K562 (cell line): ENCODE results near the gene CCDC47. TPM values are rescaled to one million over a fixed set of nuclear protein-coding genes. Genes with fewer than 3 reads are reported as not detected.

Experiments used
- ATAC-seq: fragments of 200-7000 bp; cut with Tn5 transposase; 3 replicates; pipeline ENCODE4 v1.9.1; 2020; ENCODE audit warnings: moderate library complexity
- BruUV-seq: library from RNA; stranded (reverse); fragments of 400-500 nt; replicated peaks from 2 replicates; lab custom pipeline; 2021; lab: Mats Ljungman, UMichigan
- CTCF ChIA-PET: fragments of 300-600 bp; formaldehyde crosslinking; extraction: SDS; loops from one replicate; lab custom pipeline; 2021; ENCODE audit warnings: low intra/inter-chr PET ratio; lab: Yijun Ruan, JAX
- POLR2A ChIA-PET: fragments of 300-600, 350-650 bp; sonication (Branson Sonifier 250); formaldehyde crosslinking; extraction: SDS; loops from one replicate; lab custom pipeline; 2021; ENCODE audit warnings: antibody characterized with exemption, inconsistent platforms; lab: Yijun Ruan, JAX
- DNase-seq, 4 experiments: peaks; one replicate each; pipeline versions ENCODE4 v3.0.0 to v3.0.0-alpha.2; 2011 to 2018; ENCODE audit warnings: low spot score in 3 of 4, mixed read lengths in 3 of 4; ENCODE audit errors: extremely low read depth in 1 of 4
- FAIRE-seq: peaks from 2 replicates; lab custom pipeline; 2011; peaks lifted over from hg19 to GRCh38; lab: Jason Lieb, UNC
- H2AFZ ChIP-seq: 2 replicates; pipeline ENCODE4 v1.6.0; 2011; ENCODE audit warnings: low read depth, low read length, control low read depth, inconsistent platforms
- H3K27ac ChIP-seq: fragments of 200-600 bp; 3 replicates; pipeline ENCODE4 v1.8.0; 2011; ENCODE audit warnings: low read depth, mild to moderate bottlenecking, control low read depth, inconsistent platforms, low read length, moderate library complexity, mixed read lengths; ENCODE audit errors: extremely low read depth
- H3K27me3 ChIP-seq, 2 experiments: fragments of 300-600 bp in 1 of 2; 2 replicates in 1 of 2; 3 replicates in 1 of 2; pipeline versions ENCODE4 v1.6.0 to v1.8.0; 2011; ENCODE audit warnings: inconsistent platforms in 2 of 2, low read length in 2 of 2, mild to moderate bottlenecking in 1 of 2, mixed read lengths in 1 of 2, moderate library complexity in 1 of 2; ENCODE audit not compliant: control insufficient read depth in 2 of 2, insufficient read depth in 2 of 2
- H3K36me3 ChIP-seq: fragments of 300-600 bp; 3 replicates; pipeline ENCODE4 v1.8.0; 2011; ENCODE audit warnings: mild to moderate bottlenecking, low read length, inconsistent platforms; ENCODE audit not compliant: control insufficient read depth, insufficient read depth
- H3K4me1 ChIP-seq, 2 experiments: fragments of 200-600 bp in 1 of 2; replicated peaks in 1 of 2; 2 replicates in 1 of 2; 3 replicates in 1 of 2; pipeline versions ENCODE4 v1.5.1 to v1.8.0; 2011; ENCODE audit warnings: inconsistent platforms in 2 of 2, low read length in 2 of 2, mild to moderate bottlenecking in 1 of 2, mixed read lengths in 1 of 2, moderate library complexity in 1 of 2; ENCODE audit not compliant: control insufficient read depth in 2 of 2, insufficient read depth in 2 of 2
- H3K4me2 ChIP-seq: 2 replicates; pipeline ENCODE4 v1.6.1; 2011; ENCODE audit warnings: low read length, control low read depth, inconsistent platforms, mixed read lengths; ENCODE audit not compliant: insufficient read depth
- H3K4me3 ChIP-seq: fragments of 200-600 bp; sonication (generic), shearing (Covaris generic); 2 replicates; pipeline ENCODE4 v1.5.1; 2016; ENCODE audit warnings: control low read depth, inconsistent platforms
- H3K79me2 ChIP-seq: fragments of 200-600 bp; 3 replicates; pipeline ENCODE4 v1.8.0; 2011; ENCODE audit warnings: low read length, inconsistent platforms; ENCODE audit not compliant: control insufficient read depth, insufficient read depth
- H3K9ac ChIP-seq, 2 experiments: 2 replicates each; pipeline versions ENCODE4 v1.6.0 to v1.6.1; 2011; ENCODE audit warnings: low read depth in 2 of 2, low read length in 2 of 2, control low read depth in 1 of 2, inconsistent platforms in 1 of 2, mild to moderate bottlenecking in 1 of 2, mixed read lengths in 1 of 2; ENCODE audit not compliant: insufficient read depth in 1 of 2
- H3K9me1 ChIP-seq: one replicate; pipeline ENCODE4 v1.6.0; 2011; ENCODE audit warnings: inconsistent platforms, mild to moderate bottlenecking, low read length, moderate library complexity; ENCODE audit not compliant: control insufficient read depth, insufficient read depth
- H3K9me3 ChIP-seq: replicated peaks from 2 replicates; pipeline ENCODE4 v1.5.1; 2011; ENCODE audit warnings: low read depth, low read length, inconsistent platforms; ENCODE audit not compliant: control insufficient read depth, insufficient read depth
- H4K20me1 ChIP-seq: replicated peaks from 2 replicates; pipeline ENCODE4 v1.6.1; 2011; ENCODE audit warnings: low read length, inconsistent platforms, mixed read lengths; ENCODE audit not compliant: control insufficient read depth, insufficient read depth
- ARID3A ChIP-seq: IDR thresholded peaks from 2 replicates; pipeline ENCODE4 v1.6.1; 2012; ENCODE audit warnings: low read depth, low read length, improper control_type of control experiment, borderline replicate concordance
- CBX5 ChIP-seq: IDR thresholded peaks from 2 replicates; pipeline ENCODE4 v1.6.1; 2014; ENCODE audit warnings: low read depth, borderline replicate concordance
- NCOA1 ChIP-seq: fragments of 450-650 bp; IDR thresholded peaks from 2 replicates; pipeline ENCODE4 v1.6.1; 2016; ENCODE audit warnings: low read depth
- NCOA4 ChIP-seq: fragments of 450-650 bp; IDR thresholded peaks from 2 replicates; pipeline ENCODE4 v1.6.1; 2018; ENCODE audit warnings: mild to moderate bottlenecking; ENCODE audit not compliant: partially characterized antibody
- NR2C1 ChIP-seq, 2 experiments: fragments of 450-650 bp; IDR thresholded peaks; 2 replicates each; pipeline ENCODE4 v1.6.1; 2017; ENCODE audit warnings: mild to moderate bottlenecking in 2 of 2, antibody characterized with exemption in 1 of 2, inconsistent platforms in 1 of 2, missing compliant biosample characterization in 1 of 2, missing genetic modification characterization in 1 of 2
- SMARCB1 ChIP-seq: IDR thresholded peaks from 2 replicates; pipeline ENCODE4 v1.6.1; 2011; ENCODE audit warnings: improper control_type of control experiment, low read depth; ENCODE audit not compliant: insufficient read length
- THRAP3 ChIP-seq: fragments of 450-650 bp; IDR thresholded peaks from 2 replicates; pipeline ENCODE4 v1.6.1; 2016; ENCODE audit warnings: mild to moderate bottlenecking, inconsistent platforms, borderline replicate concordance
- ZNF318 ChIP-seq, 2 experiments: fragments of 450-650 bp; IDR thresholded peaks; 2 replicates each; pipeline ENCODE4 v1.6.1; 2016; ENCODE audit warnings: mild to moderate bottlenecking in 2 of 2, borderline replicate concordance in 1 of 2, low read depth in 1 of 2, moderate library complexity in 1 of 2
- ZNF445 ChIP-seq: fragments of 250-450 bp; sonication (Bioruptor Pico); IDR thresholded peaks from 2 replicates; pipeline ENCODE4 v1.4.0; 2020; ENCODE audit warnings: low read depth, mild to moderate bottlenecking, moderate library complexity
- ZNF584 ChIP-seq: fragments of 200-800 bp; sonication (Bioruptor generic); IDR thresholded peaks from 2 replicates; pipeline ENCODE4 v1.6.1; 2016; ENCODE audit warnings: low read depth, mild to moderate bottlenecking, missing genetic modification characterization, missing compliant biosample characterization
- WGBS: fragments of 100-300 bp; shearing (Covaris generic); methylation state at CpG from one replicate; pipeline ENCODE4 v1.1.6; 2016; ENCODE audit warnings: low coverage, mixed read lengths; ENCODE audit not compliant: insufficient coverage; ENCODE audit errors: missing lambda C conversion rate; 5-methylcytosine and 5-hydroxymethylcytosine counted together
- in situ Hi-C: fragments of 300-500 bp; cut with MboI; formaldehyde crosslinking; loops from 4 replicates; pipeline ENCODE4 v1.15.0; 2018; ENCODE audit warnings: inconsistent platforms, mixed read lengths
- intact Hi-C: fragments of 100-400 bp; cut with micrococcal nuclease; formaldehyde crosslinking; loops from 2 replicates; pipeline ENCODE4 v1.14.2; 2022
- polyA plus RNA-seq, 8 experiments: library from polyadenylated mRNA; depleted of rRNA in 4 of 8; stranded (reverse) in 5 of 8; unstranded in 3 of 8; fragments of >200 nt; fragmentation: Nextera tagmentation in 2 of 8; fragmentation: Illumina TruSeq in 1 of 8; extraction: Ambion mirVana in 2 of 8; extraction: Trizol in 1 of 8; gene quantifications; 2 replicates each; pipeline versions ENCODE4 v1.2.1 to v1.2.3, GENCODE V29; 2011 to 2014; ENCODE audit warnings: inconsistent platforms in 1 of 8, missing spikeins in 1 of 8
- total RNA-seq, 7 experiments: library from RNA; depleted of rRNA in 6 of 7; stranded (reverse); fragments of >200 nt in 6 of 7; fragmentation: Illumina TruSeq in 2 of 7; extraction: Trizol in 2 of 7; gene quantifications; 2 replicates each; pipeline versions ENCODE4 v1.2.1 to v1.2.3, GENCODE V29; 2011 to 2021; ENCODE audit warnings: low replicate concordance in 1 of 7

Gene CCDC47
- total and polyA plus RNA-seq, 9 of the 15 experiments (the other 6 are each of a cell fraction or from before 2014, with no cell fraction given): 15.5 to 162 (median 122) TPM

- DNase-seq (no peak), FAIRE-seq (no peak), ATAC-seq (no peak)
- Histone ChIP-seq H3K9me3 (no peaks in the 10 kb centered on the region), H3K4me3 (no peak overlapping the region), H3K79me2 (peaks cover 75% of the 10 kb centered on the region), H4K20me1 (no peaks in the 10 kb centered on the region; the same call in 1 of the 2 replicates), H3K4me2 (no peak overlapping the region), H3K27me3 (no peaks in the 10 kb centered on the region), H3K9me1 (no peaks in the 10 kb centered on the region), H3K4me1 (no peaks in the 10 kb centered on the region), H3K9ac (no peak overlapping the region), H3K27ac (no peak overlapping the region), H2AFZ (no peak overlapping the region), H3K36me3 (peaks cover 91% of the 10 kb centered on the region)
- intact Hi-C loops: no loop called here
- in situ Hi-C loops: no loop called here
- BruUV-seq: no TSS peak
- WGBS: 97% methylated on average over 12 of the region's 13 CpGs
- CTCF ChIA-PET: no interaction called here
- POLR2A ChIA-PET: interaction anchor here (0.6 to 8.0 kb wide), 5 partner anchors 10 to 39 kb away, joined by 3 to 82 read pairs (median 4); partner anchors contain the start of genes CCDC47 and DDX42
- TF ChIP-seq ARID3A: no peak
- no peak for TF ChIP-seq CBX5
- no peak for TF ChIP-seq NCOA4
- TF ChIP-seq THRAP3: no peak
- no peak for TF ChIP-seq ZNF318 (IDR thresholded peaks at IDR 0.05; ENCODE audit: borderline replicate concordance in 1 of 2, low read depth in 1 of 2)
- no peak for TF ChIP-seq NR2C1 (IDR thresholded peaks at IDR 0.05)
- TF ChIP-seq NR2C1 (tag; IDR thresholded peaks at IDR 0.05): no peak
- no peak for TF ChIP-seq NCOA1
- TF ChIP-seq ZNF445 (CRISPR knock-in tag): no peak
- no peak for TF ChIP-seq ZNF584 (CRISPR knock-in tag)
- no peak for TF ChIP-seq SMARCB1
Observed at GRCh38 chr17:63786971-63787711, 13.7 kb upstream of the CCDC47 start.
